GM06990 (cell line): ENCODE results near the gene PRKAG3.

Source experiments
- DNase-seq: peaks from one replicate; pipeline ENCODE4 v3.0.0-alpha.2; 2011; ENCODE audit not compliant: insufficient read length; ENCODE audit errors: extremely low read depth
- H3K27me3 ChIP-seq: replicated peaks from 2 replicates; pipeline ENCODE4 v1.6.0; 2011; ENCODE audit warnings: low read length; ENCODE audit not compliant: control insufficient read depth, insufficient read depth
- H3K36me3 ChIP-seq: 2 replicates; pipeline ENCODE4 v1.5.1; 2011; ENCODE audit warnings: low read length; ENCODE audit not compliant: control insufficient read depth, insufficient read depth
- H3K4me3 ChIP-seq: replicated peaks from 2 replicates; pipeline ENCODE4 v1.5.1; 2011; ENCODE audit warnings: low read depth, mild to moderate bottlenecking, control low read depth, low read length
- CTCF ChIP-seq: IDR thresholded peaks from 2 replicates; pipeline ENCODE4 v1.5.1; 2011; ENCODE audit warnings: low read length, control low read depth, mild to moderate bottlenecking, inconsistent platforms; ENCODE audit not compliant: insufficient read depth, poor library complexity, severe bottlenecking

The PRKAG3 gene

GRCh38 chr2:218788529-218789255 is 42.9 kb downstream of the PRKAG3 start:
- H3K36me3 ChIP-seq: no peaks in the 10 kb centered on the region
- no peak for DNase-seq
- H3K4me3 ChIP-seq: no peak overlapping the region
- no peaks in the 10 kb centered on the region for H3K27me3 ChIP-seq
- TF ChIP-seq CTCF: no peak

DNA sequence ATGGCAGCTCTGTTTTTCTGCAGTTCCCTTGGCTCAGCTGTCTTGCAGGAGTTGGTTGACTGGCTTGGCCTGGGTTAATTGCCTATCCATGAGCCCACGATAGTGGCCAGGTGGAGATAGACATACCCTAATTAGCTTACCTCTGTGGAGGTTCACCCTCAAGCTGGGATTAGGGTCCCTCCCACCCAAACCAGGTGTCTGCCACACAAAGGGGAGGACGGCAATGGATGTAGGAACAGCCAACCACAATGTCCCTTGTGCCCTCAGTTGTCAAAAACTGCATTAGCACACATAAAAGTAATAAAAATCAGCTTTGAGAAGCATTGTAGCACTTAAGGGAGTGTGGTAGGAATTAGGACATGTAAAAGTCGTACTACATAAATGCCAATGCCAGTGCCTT is 45.5 kb downstream of the PRKAG3 start:
- TF ChIP-seq CTCF: no peak
- Histone ChIP-seq H3K27me3 (no peaks in the 10 kb centered on the region), H3K4me3 (no peak overlapping the region), H3K36me3 (no peaks in the 10 kb centered on the region)
- DNase-seq: no peak

DNA sequence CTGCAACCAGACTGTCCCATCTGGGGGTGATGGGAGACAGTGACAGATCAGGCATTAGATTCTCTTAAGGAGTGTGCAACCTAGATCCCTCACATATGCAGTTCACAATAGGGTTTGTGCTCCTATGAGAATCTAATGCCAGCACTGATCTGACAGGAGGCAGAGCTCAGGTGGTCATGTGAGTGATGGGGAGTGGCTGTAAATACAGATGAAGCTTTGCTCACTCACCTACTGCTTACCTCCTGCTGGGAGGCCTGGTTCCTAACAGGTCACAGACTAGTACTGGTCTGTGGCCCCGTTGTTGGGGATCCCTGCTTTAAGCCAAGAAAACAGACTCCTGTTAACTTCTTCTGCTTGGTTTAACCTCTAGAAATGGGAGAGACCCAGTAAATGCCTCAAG is 46.5 kb downstream of the PRKAG3 start:
- TF ChIP-seq CTCF: no peak
- Histone ChIP-seq H3K27me3 (no peaks in the 10 kb centered on the region), H3K4me3 (no peak overlapping the region), H3K36me3 (no peaks in the 10 kb centered on the region)
- no peak for DNase-seq

GRCh38 chr2:218783688-218784087 is 47.9 kb downstream of the PRKAG3 start:
- DNase-seq: no peak
- Histone ChIP-seq H3K27me3 (no peaks in the 10 kb centered on the region), H3K36me3 (no peaks in the 10 kb centered on the region), H3K4me3 (no peak overlapping the region)
- TF ChIP-seq CTCF: no peak

DNA sequence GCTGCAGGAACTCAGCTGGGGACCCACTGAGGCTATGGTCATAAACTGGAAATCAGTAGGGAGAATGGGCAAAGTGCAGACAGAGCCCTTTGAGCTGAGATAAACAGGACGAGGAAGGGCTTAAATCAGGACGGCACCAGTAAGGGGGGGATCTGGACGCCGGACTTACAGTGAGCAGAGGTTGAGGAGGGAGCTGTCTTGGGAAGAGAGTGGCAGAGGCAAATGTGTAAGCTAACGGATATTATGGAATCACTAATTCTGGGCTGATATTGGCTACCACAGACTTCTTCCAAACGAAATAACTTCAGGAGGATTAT is 49.1 kb downstream of the PRKAG3 start:
- H3K4me3 ChIP-seq: no peak overlapping the region
- no peaks in the 10 kb centered on the region for H3K36me3 ChIP-seq
- no peaks in the 10 kb centered on the region for H3K27me3 ChIP-seq
- TF ChIP-seq CTCF: no peak
- no peak for DNase-seq

GRCh38 chr2:218781691-218782527 is 49.7 kb downstream of the PRKAG3 start, which contains the start of gene CYP27A1:
CYP27A1 (plus strand) TSS chr2:218782147; CDS start chr2:218782183, 36 bp downstream.
- no peak for DNase-seq
- no peaks in the 10 kb centered on the region for H3K36me3 ChIP-seq
- H3K27me3 ChIP-seq: no peaks in the 10 kb centered on the region
- no peak for TF ChIP-seq CTCF
- H3K4me3 ChIP-seq: no peak within 1 kb of the TSS
